Gastrocnemius medialis (tissue), 4 donors: ENCODE measurements around the gene EVC. TPM values are rescaled to one million over a fixed set of nuclear protein-coding genes. Genes with fewer than 3 reads are reported as not detected.
"Not testable (repeated sequence)": the region's sequence is repeated elsewhere in the genome, so short reads cannot be mapped to it uniquely, and the experiment has no call there.

ENCODE experiments used
- ATAC-seq, 2 donors: fragments of 150-250 bp; one replicate each; pipeline ENCODE4 v1.9.1; 2016
- DNase-seq, 2 donors: peaks; one replicate each; pipeline ENCODE4 v3.0.0-alpha.2; 2019
- H3K27ac ChIP-seq, 4 donors: fragments of 200-600 bp; sonication (generic); 1 replicate in 1 of 4; 2 replicates in 3 of 4; pipeline ENCODE4 v1.5.1; 2016 to 2018; ENCODE audit warnings: mild to moderate bottlenecking in 2 of 4, moderate library complexity in 1 of 4
- H3K27me3 ChIP-seq, 3 donors: fragments of 200-600 bp; sonication (generic) in 2 of 3; 1 replicate in 1 of 3; 2 replicates in 2 of 3; pipeline versions ENCODE4 v1.5.1 to v1.6.0; 2016 to 2019; ENCODE audit warnings: mild to moderate bottlenecking in 1 of 3, moderate library complexity in 1 of 3
- H3K36me3 ChIP-seq, 2 donors: fragments of 200-600 bp; sonication (generic) in 1 of 2; one replicate each; pipeline ENCODE4 v1.5.1; 2017 to 2018
- H3K4me1 ChIP-seq, 2 donors: fragments of 200-600 bp; sonication (generic) in 1 of 2; one replicate each; pipeline ENCODE4 v1.5.1; 2016 to 2017; ENCODE audit warnings: mild to moderate bottlenecking in 2 of 2
- H3K4me3 ChIP-seq, 4 donors: fragments of 200-600 bp; sonication (generic) in 3 of 4; 1 replicate in 1 of 4; 2 replicates in 3 of 4; pipeline ENCODE4 v1.5.1; 2016 to 2019; ENCODE audit warnings: mild to moderate bottlenecking in 2 of 4
- H3K9me3 ChIP-seq, 3 donors: fragments of 200-600 bp; sonication (generic) in 2 of 3; 1 replicate in 1 of 3; 2 replicates in 2 of 3; pipeline ENCODE4 v1.5.1; 2016 to 2019
- CTCF ChIP-seq, 5 experiments: fragments of 450-650 bp in 3 of 5; fragments of 200-600 bp in 2 of 5; sonication (generic) in 2 of 5; IDR thresholded peaks in 4 of 5; conservative IDR thresholded peaks in 1 of 5; 1 replicate in 4 of 5; 2 replicates in 1 of 5; pipeline ENCODE4 v1.5.1; 2016 to 2019; ENCODE audit warnings: antibody characterized with exemption in 5 of 5, mild to moderate bottlenecking in 3 of 5, moderate library complexity in 3 of 5
- POLR2A ChIP-seq, 2 donors: fragments of 450-650 bp; IDR thresholded peaks; one replicate each; pipeline ENCODE4 v1.6.1; 2017; ENCODE audit warnings: antibody characterized with exemption in 2 of 2, mild to moderate bottlenecking in 2 of 2, moderate library complexity in 2 of 2
- in situ Hi-C, 4 donors: fragments of 200-750 bp; cut with MboI; loops; one replicate each; pipeline versions ENCODE4 v1.15.0 to v1.8.0; 2017; ENCODE audit warnings: low sequenced_read_pairs in 4 of 4
- intact Hi-C: fragments of 100-400 bp; cut with DNase I; formaldehyde crosslinking; loops from one replicate; pipeline ENCODE4 v1.15.1; 2023; ENCODE audit warnings: low total_unique reads
- total RNA-seq, 4 donors: library from RNA; depleted of rRNA; stranded (reverse); fragments of >200 nt; gene quantifications; one replicate each; pipeline versions ENCODE4 v1.1.0 to v1.2.3, GENCODE V29; 2016

Gene EVC
- total RNA-seq, 4 donors from 2014 or later: 1.5 to 9.8 (median 2.0) TPM

- in situ Hi-C loops: no loop called here
- no peak overlapping the region for H3K27ac ChIP-seq
- peaks cover 0 to 6% (median 0%) of the 10 kb centered on the region in 3 donors for H3K27me3 ChIP-seq
- DNase-seq (no peak), ATAC-seq (no peak)
- TF ChIP-seq CTCF (IDR thresholded peaks at IDR 0.05 in 4 of 5, conservative IDR thresholded peaks at IDR 0.05 in 1 of 5) (no peak), POLR2A (IDR thresholded peaks at IDR 0.05) (no peak)
- no peak overlapping the region for H3K4me3 ChIP-seq
- H3K36me3 ChIP-seq: no peaks in the 10 kb centered on the region
- intact Hi-C loops: no loop called here
- no peaks in the 10 kb centered on the region for H3K4me1 ChIP-seq
- H3K9me3 ChIP-seq: no peaks in the 10 kb centered on the region
These were observed 141.7 kb downstream of the EVC start for GRCh38 chr4:5852523-5853202.

- no peak overlapping the region for H3K27ac ChIP-seq
- ATAC-seq: no peak
- TF ChIP-seq CTCF (IDR thresholded peaks at IDR 0.05 in 4 of 5, conservative IDR thresholded peaks at IDR 0.05 in 1 of 5) (no peak), POLR2A (IDR thresholded peaks at IDR 0.05) (no peak)
- DNase-seq: no peak
- no peak overlapping the region for H3K4me3 ChIP-seq
- in situ Hi-C loops: no loop called here
- no peaks in the 10 kb centered on the region for H3K4me1 ChIP-seq
- intact Hi-C loops: no loop called here
- H3K36me3 ChIP-seq: no peaks in the 10 kb centered on the region
- H3K27me3 ChIP-seq: peaks cover 0 to 5% (median 0%) of the 10 kb centered on the region in 3 donors
- no peaks in the 10 kb centered on the region for H3K9me3 ChIP-seq
These were observed 143.9 kb downstream of the EVC start for GRCh38 chr4:5854929-5855328.

GRCh38 chr4:5856362-5856761, 145.4 kb downstream of the EVC start:
- intact Hi-C loops, H3K27me3 ChIP-seq, DNase-seq, ATAC-seq, H3K4me1 ChIP-seq, H3K27ac ChIP-seq, H3K4me3 ChIP-seq, H3K36me3 ChIP-seq, H3K9me3 ChIP-seq, in situ Hi-C loops: not testable (repeated sequence)

GRCh38 chr4:5857199-5857598, 146.2 kb downstream of the EVC start:
- in situ Hi-C loops (no loop called here), intact Hi-C loops (no loop called here)
- H3K36me3 ChIP-seq: no peaks in the 10 kb centered on the region
- H3K27ac ChIP-seq: no peak overlapping the region
- no peaks in the 10 kb centered on the region for H3K4me1 ChIP-seq
- TF ChIP-seq CTCF (IDR thresholded peaks at IDR 0.05 in 4 of 5, conservative IDR thresholded peaks at IDR 0.05 in 1 of 5): no peak
- no peak for TF ChIP-seq POLR2A (IDR thresholded peaks at IDR 0.05)
- ATAC-seq (no peak), DNase-seq (no peak)
- no peak overlapping the region for H3K4me3 ChIP-seq
- H3K9me3 ChIP-seq: no peaks in the 10 kb centered on the region
- no peaks in the 10 kb centered on the region for H3K27me3 ChIP-seq

- Histone ChIP-seq H3K9me3 (no peaks in the 10 kb centered on the region), H3K4me1 (no peaks in the 10 kb centered on the region), H3K4me3 (no peak overlapping the region), H3K36me3 (no peaks in the 10 kb centered on the region), H3K27me3 (no peaks in the 10 kb centered on the region), H3K27ac (no peak overlapping the region)
- in situ Hi-C loops (no loop called here), intact Hi-C loops (no loop called here)
- DNase-seq: no peak
- no peak for TF ChIP-seq POLR2A (IDR thresholded peaks at IDR 0.05)
- TF ChIP-seq CTCF (IDR thresholded peaks at IDR 0.05 in 4 of 5, conservative IDR thresholded peaks at IDR 0.05 in 1 of 5): no peak
- ATAC-seq: no peak
These were observed 147.2 kb downstream of the EVC start for GRCh38 chr4:5858020-5858769.
